Parathyroid adenoma (tissue), 2 donors: ENCODE data around the gene HELZ2.
"Not testable (repeated sequence)": the region's sequence is repeated elsewhere in the genome, so short reads cannot be mapped to it uniquely, and the experiment has no call there.

Source experiments
- H2AFZ ChIP-seq: fragments of 300-600 bp; sonication (generic); one replicate; pipeline ENCODE4 v1.7.0; 2017; ENCODE audit warnings: antibody characterized with exemption, mild to moderate bottlenecking
- H3K27ac ChIP-seq: fragments of 300-600 bp; sonication (generic); one replicate; pipeline ENCODE4 v1.7.0; 2017
- H3K27me3 ChIP-seq: fragments of 300-600 bp; sonication (generic); one replicate; pipeline ENCODE4 v1.7.0; 2017; ENCODE audit warnings: low read length; ENCODE audit not compliant: control insufficient read depth, insufficient read depth
- H3K36me3 ChIP-seq: fragments of 300-600 bp; sonication (generic); one replicate; pipeline ENCODE4 v1.7.0; 2017; ENCODE audit warnings: low read length; ENCODE audit not compliant: control insufficient read depth, insufficient read depth
- H3K4me1 ChIP-seq: fragments of 300-600 bp; sonication (generic); one replicate; pipeline ENCODE4 v1.7.0; 2017; ENCODE audit warnings: control low read depth
- H3K4me2 ChIP-seq: fragments of 300-600 bp; sonication (generic); one replicate; pipeline ENCODE4 v1.7.0; 2017; ENCODE audit warnings: low read length
- H3K4me3 ChIP-seq: fragments of 300-600 bp; sonication (generic); one replicate; pipeline ENCODE4 v1.7.0; 2017; ENCODE audit warnings: low read depth, low read length
- H3K79me2 ChIP-seq: fragments of 300-600 bp; sonication (generic); one replicate; pipeline ENCODE4 v1.7.0; 2017; ENCODE audit warnings: control low read depth
- H3K9ac ChIP-seq: fragments of 300-600 bp; sonication (generic); one replicate; pipeline ENCODE4 v1.7.0; 2017; ENCODE audit warnings: mild to moderate bottlenecking
- H3K9me3 ChIP-seq: fragments of 300-600 bp; sonication (generic); one replicate; pipeline ENCODE4 v1.7.0; 2017; ENCODE audit warnings: low read length; ENCODE audit not compliant: control insufficient read depth
- TF ChIP-seq, protein P1 (sequence below): fragments of 300-600 bp; sonication (generic); IDR thresholded peaks from one replicate; pipeline ENCODE4 v1.7.0; 2017; ENCODE audit warnings: antibody characterized with exemption, mild to moderate bottlenecking
- donor health status: primary hyperparathyroidism.

HELZ2 gene

DNA sequence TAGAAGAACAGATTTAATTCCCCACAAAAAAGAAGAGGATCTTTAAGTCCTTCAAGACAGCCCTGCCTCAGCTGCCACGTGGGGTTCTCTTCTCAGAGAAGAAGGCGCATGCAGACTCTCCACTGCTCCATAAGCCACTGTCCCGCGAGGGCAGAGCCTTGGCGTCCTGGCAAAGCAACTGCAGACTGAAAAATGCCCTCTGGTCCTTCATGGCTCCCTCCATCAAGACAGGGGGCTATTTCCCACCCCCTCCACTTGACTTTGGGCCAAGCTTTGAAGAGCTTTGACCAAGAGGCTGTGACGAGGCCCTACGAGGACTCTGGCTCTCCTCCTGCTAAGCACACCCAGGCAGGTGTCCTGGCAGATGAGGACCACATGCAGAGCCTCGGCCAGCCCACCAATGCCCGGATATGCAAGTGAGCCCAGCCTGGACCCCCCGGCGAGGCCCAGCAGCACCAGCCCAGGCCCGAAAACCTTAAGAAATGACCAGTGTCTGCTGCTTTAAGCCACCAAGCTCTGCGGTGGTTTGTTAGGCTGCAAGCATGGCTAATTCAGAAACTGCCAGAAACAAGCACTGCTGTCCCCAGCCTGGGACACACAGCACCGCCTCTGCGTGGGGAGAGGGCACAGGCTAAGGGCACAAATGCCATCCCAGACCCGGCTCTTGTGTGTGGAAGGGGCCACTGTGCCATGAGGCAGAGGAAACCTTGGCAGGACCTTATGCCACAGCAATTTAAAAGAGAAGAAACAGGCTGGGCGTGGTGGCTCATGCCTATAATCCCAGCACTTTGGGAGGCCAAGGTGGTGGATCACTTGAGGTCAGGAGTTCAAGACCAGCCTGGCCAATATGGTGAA is 36.8 kb upstream of the HELZ2 start:
- Histone ChIP-seq H3K4me2 (no peak overlapping the region), H2AFZ (no peak overlapping the region), H3K79me2 (peaks cover 43% of the 10 kb centered on the region), H3K4me3 (no peak overlapping the region), H3K36me3 (no peaks in the 10 kb centered on the region), H3K9me3 (no peaks in the 10 kb centered on the region), H3K27me3 (no peaks in the 10 kb centered on the region), H3K9ac (no peak overlapping the region), H3K27ac (no peak overlapping the region), H3K4me1 (no peaks in the 10 kb centered on the region)
- TF ChIP-seq, protein P1, sequence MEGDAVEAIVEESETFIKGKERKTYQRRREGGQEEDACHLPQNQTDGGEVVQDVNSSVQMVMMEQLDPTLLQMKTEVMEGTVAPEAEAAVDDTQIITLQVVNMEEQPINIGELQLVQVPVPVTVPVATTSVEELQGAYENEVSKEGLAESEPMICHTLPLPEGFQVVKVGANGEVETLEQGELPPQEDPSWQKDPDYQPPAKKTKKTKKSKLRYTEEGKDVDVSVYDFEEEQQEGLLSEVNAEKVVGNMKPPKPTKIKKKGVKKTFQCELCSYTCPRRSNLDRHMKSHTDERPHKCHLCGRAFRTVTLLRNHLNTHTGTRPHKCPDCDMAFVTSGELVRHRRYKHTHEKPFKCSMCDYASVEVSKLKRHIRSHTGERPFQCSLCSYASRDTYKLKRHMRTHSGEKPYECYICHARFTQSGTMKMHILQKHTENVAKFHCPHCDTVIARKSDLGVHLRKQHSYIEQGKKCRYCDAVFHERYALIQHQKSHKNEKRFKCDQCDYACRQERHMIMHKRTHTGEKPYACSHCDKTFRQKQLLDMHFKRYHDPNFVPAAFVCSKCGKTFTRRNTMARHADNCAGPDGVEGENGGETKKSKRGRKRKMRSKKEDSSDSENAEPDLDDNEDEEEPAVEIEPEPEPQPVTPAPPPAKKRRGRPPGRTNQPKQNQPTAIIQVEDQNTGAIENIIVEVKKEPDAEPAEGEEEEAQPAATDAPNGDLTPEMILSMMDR: no peak

DNA sequence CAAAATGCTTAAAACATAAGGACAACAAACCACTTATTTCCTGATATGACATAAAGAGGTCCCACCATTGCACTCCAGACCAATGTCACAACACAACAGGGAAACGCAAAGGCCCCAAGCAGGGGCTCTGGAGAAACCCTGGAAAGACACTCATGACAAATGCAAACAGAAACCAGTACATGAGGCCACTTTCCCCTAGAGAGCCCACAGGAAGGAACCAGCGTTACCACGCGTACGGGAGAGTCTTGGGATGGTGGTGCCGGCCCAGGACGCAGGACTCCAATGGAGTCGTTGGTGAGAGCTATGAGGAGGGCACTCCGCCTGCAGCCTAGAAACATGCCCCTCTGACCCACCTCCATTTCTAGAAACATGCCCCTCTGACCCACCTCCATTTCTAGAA is 32.6 kb upstream of the HELZ2 start:
- Histone ChIP-seq H3K27me3 (no peaks in the 10 kb centered on the region), H3K9me3 (no peaks in the 10 kb centered on the region), H3K27ac (no peak overlapping the region), H2AFZ (no peak overlapping the region), H3K9ac (no peak overlapping the region), H3K36me3 (no peaks in the 10 kb centered on the region), H3K4me3 (no peak overlapping the region), H3K79me2 (peaks cover 23% of the 10 kb centered on the region), H3K4me2 (no peak overlapping the region), H3K4me1 (no peaks in the 10 kb centered on the region)
- TF ChIP-seq, protein P1: no peak

DNA sequence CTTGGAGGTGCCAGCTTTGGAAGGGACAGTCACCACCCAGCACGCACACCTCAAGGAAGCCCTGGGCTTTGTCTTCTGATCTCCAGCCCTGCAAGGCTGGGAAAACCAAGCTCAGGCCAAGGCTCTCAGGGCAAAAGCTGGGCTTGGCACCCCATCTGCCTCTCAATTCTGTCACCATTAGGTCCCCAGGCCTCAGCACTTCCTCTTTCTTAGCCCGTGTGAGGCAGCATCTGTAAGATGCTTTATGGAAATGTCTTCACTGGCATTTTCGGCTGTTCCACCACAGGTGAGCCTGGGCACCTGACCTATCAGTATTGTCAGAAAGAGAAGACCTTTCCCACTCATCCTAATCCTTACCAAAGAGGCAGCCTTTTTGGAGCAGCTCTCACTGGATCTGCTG is 28.3 kb upstream of the HELZ2 start:
- H3K36me3 ChIP-seq: no peaks in the 10 kb centered on the region
- no peaks in the 10 kb centered on the region for H3K27me3 ChIP-seq
- no peaks in the 10 kb centered on the region for H3K9me3 ChIP-seq
- no peak overlapping the region for H3K4me3 ChIP-seq
- no peaks in the 10 kb centered on the region for H3K4me1 ChIP-seq
- peaks cover 5% of the 10 kb centered on the region for H3K79me2 ChIP-seq
- no peak overlapping the region for H3K9ac ChIP-seq
- H3K27ac ChIP-seq: no peak overlapping the region
- H2AFZ ChIP-seq: no peak overlapping the region
- TF ChIP-seq, protein P1: no peak
- no peak overlapping the region for H3K4me2 ChIP-seq

DNA sequence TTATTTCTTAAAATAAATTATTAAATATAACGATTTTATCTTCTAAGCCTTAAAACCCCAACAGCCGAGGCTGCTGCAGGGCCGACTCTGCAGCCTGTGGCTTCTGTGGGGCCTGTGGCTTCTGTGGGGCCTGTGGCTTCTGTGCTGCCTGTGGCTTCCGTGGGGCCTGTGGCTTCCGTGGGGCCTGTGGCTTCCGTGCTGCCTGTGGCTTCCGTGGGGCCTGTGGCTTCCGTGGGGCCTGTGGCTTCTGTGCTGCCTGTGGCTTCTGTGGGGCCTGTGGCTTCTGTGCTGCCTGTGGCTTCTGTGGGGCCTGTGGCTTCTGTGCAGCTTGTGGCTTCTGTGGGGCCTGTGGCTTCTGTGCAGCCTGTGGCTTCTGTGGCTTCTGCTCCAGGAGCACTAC is 27.6 kb upstream of the HELZ2 start:
- H3K4me3 ChIP-seq, H3K36me3 ChIP-seq, H3K27ac ChIP-seq: not testable (repeated sequence)

DNA sequence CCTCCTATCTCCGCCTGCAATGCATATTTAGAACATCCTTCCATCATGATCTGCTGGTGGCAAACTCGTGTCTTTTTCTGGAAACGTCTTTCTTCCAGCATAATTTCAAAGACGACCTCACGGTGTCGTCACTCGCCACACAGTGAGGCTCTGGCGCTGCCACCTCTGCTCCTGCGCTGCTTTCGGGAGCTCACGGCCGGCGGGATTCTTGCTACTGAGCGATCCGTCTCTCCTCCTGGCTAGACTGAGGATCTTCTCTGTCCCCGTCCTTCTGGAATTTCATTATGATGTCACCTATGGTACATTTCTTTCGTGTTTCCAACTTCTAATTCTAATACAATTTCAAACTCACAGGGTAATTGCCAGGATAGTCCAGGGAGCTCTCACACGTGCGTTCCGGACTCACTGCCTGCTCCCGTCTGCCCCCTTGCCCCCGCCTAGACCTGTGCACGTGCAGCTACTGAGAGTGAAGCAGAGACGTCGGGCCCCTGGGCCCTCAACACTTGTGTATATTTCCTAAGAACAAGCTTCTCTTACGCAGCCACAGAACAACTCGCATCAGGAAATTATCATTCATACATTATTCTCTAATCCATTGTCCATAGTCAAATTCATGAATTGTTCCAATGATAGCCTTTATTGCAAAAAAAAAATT is 25.5 kb upstream of the HELZ2 start:
- no peak overlapping the region for H3K9ac ChIP-seq
- no peaks in the 10 kb centered on the region for H3K27me3 ChIP-seq
- no peaks in the 10 kb centered on the region for H3K79me2 ChIP-seq
- no peaks in the 10 kb centered on the region for H3K36me3 ChIP-seq
- H2AFZ ChIP-seq: no peak overlapping the region
- H3K4me2 ChIP-seq: no peak overlapping the region
- H3K9me3 ChIP-seq: no peaks in the 10 kb centered on the region
- H3K27ac ChIP-seq: no peak overlapping the region
- no peak overlapping the region for H3K4me3 ChIP-seq
- no peaks in the 10 kb centered on the region for H3K4me1 ChIP-seq
- TF ChIP-seq, protein P1: no peak

More for the DNA sequence above, 27.6 kb upstream of the HELZ2 start:
- H2AFZ ChIP-seq, H3K9ac ChIP-seq, H3K79me2 ChIP-seq, H3K4me2 ChIP-seq, H3K27me3 ChIP-seq, H3K9me3 ChIP-seq, H3K4me1 ChIP-seq: not testable (repeated sequence)
